GM19099 (cell line): ENCODE measurements around the gene MFSD2B.

Experiments
- POLR2A ChIP-seq: IDR thresholded peaks from 3 replicates; pipeline ENCODE4 v1.6.1; 2011; ENCODE audit warnings: low read depth; ENCODE audit not compliant: insufficient read length; ENCODE audit errors: extremely low read depth

The MFSD2B gene

DNA sequence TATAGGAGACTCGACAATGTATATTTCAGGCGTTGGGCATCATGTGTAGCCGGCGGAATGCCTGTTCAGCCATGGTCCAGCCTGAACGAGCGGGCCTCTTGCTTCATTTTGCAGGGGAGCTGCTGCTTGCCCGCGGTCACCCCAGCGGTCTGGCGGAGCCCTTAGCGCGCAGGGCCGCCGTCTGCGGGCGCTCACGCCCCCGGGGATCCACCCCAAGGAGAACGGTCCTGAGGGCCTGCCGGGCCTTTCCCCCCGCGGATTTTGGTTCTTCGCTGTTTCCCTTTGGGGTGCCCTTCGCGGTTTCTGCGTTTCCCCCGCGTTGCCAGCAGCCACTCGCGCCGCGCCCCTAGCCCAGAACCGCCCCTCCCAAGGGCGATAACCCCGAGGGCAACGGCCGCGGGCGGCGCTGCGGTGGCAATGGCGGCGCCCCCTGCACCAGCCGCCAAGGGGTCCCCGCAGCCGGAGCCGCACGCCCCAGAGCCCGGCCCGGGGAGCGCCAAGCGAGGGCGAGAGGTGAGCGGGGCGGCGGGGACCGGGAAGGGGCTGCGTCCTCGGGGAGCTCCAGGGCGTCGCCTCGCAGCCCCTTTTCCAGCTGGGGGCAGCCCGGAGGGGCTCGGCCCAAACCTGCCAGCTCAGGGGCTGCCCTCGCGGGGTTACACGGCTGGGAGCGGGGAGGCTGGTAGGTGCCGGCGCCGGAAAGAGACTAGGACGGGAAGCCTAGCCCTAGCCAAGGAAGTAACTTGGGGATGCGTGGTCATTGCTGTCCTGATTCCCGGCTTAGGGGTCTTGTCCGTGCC, at the start of gene MFSD2B:
Gene MFSD2B (plus strand): TSS at position 406 of the 797 bp plus-strand sequence. CDS start 12 bp downstream, at position 418.
- no peak for TF ChIP-seq POLR2A

GRCh38 chr2:23967846-23968245, 42.0 kb upstream of the MFSD2B start:
- no peak for TF ChIP-seq POLR2A

GRCh38 chr2:23976883-23977282, 33.0 kb upstream of the MFSD2B start:
- no peak for TF ChIP-seq POLR2A

DNA sequence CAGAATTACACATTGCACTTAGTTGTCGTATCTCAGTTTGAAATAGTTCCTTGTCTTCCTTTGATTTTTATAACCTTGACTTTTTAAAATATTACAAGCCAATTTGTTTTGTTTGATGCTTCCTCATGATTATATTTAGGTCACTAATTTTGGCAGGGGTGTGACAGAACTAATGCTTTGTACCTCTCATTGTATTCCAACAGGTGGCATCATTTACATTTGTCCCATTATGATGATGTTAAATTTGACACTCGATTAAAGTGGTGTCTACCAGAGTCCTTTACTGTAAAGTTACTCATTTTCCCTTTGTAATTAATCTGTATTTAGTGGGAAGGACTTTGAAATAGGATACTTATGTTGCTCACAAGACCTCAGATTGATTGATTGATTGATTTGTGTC, 21.5 kb upstream of the MFSD2B start:
- no peak for TF ChIP-seq POLR2A

- no peak for TF ChIP-seq POLR2A
Observed at GRCh38 chr2:23992931-23993330, 17.0 kb upstream of the MFSD2B start.

DNA sequence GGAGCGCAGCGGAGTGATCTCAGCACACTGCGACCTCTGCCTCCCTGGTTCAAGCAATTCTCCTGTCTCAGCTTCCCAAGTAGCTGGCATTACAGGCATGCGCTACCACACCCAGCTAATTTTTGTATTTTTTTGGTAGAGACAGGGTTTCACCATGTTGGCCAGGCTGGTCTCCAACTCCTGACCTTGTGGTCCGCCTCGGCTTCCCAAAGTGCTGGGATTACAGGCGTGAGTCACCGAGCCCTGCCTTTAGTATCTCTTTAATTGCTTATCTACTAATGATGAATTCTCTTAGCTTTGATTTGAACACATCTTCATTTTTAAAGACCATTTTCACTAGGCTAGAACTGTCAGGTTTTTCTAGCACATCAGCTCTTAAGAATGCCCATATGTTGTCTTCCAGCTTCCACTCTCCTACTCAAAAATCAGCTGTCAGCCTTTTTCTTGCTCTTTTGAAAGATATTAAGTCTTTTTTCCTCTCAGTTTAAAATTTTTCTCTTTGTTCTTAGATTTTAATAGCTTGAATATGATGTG, 16.1 kb upstream of the MFSD2B start:
- no peak for TF ChIP-seq POLR2A

DNA sequence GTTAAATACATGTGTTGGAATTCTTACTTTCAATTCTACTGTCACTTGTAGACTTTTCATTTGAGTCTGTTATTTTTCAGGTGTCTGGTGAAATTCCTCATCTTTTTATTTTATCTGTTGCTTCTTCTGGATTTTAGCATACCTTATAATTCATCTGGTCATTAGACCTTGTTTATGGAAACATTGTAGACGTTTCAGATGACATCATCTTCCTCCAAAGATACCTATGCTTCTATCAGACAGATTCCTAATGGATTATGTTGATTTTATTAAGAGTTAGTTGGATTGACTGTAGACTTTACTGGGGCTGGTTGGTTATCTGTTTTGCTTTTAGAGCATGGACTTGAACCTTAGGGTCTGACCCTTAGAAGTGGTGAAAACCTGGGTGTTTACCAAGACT, 15.3 kb upstream of the MFSD2B start:
- TF ChIP-seq POLR2A = no peak

GRCh38 chr2:24007693-24008092, 2.2 kb upstream of the MFSD2B start:
- TF ChIP-seq POLR2A = no peak

DNA sequence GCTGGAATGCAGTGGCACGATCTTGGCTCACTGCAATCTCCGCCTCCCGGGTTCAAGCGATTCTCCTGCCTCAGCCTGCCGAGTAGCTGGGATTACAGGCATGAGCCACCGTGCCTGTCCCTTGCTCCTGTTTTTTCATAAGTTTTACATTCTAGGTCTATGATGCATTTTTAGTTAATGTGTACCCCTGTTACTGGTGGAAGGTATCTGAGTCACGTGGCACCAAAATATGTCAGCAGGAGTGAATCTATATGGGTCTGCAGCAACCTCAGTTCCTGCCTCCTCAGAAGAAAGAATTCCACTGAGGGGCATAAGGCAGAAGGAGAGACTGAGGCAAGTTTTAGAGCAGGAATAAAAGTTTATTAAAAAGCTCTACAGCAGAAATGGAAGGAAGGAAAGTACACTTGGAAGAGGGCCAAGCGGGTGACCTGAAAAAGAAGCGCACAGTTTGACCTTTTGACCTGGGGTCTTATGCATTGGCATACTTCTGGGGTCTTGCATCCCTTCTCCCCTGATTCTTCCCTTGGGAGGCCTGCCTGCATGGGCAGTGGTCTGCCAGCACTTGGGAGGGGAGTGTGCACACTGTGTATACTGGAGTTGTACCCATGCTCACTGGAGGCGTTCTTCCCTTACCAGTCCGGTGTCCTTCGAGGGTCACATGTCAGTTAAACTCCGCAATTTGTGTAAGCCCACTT, 1.1 kb upstream of the MFSD2B start:
- TF ChIP-seq POLR2A = no peak

DNA sequence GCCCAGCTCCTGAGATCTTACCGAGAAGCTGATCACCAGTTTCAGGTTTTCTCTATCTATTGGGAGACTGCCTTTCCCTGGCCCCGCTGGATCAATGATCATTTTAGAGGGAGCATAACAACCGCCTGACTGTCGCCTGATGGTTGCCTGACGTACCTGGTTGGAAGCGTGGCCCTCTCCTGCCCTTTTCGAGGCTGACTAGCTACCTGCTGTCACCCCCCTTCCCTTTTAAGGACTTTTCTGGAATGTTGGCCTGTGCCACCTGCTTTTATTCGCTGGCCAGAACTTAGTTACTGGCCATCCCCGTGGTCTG, 562 bp upstream of the MFSD2B start:
- TF ChIP-seq POLR2A = no peak

DNA sequence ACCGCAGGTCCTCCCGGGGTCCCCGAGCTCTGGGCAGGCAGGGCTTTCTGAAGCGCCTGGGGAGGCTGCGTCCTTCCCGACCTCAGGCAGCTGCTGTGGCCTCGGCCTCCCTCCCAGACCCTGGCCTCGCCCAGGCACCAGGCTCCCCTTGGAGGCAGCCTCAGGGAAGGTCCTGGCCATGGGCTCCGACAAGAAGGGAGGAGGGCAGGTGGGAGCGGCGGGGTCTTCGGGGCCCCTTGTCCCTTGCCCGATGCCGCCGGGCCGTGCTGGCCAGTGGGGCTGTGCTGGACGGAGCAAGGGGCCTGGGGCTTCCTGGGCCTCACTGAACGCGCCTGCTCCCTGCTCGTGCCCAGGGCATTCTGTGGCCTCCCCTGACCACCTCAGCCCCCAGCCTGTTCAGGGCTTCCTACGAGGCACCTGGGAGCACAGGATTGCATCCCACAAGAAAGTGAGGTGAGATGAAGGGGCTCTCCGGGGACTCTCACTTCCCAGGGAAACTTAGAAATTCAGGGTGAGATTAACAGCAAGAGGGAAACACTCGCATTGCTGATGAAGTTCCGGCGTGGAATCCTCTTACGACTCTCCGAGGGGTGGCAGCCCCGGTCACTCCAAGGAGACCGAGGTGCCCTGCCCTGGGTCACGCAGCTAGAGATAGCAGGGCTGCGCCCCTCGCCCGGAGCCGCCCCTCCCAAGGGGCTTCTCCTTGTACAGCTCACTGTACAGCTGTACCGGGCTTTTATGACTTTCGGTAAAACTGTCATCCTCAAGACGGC, 778 bp downstream of the MFSD2B start:
- TF ChIP-seq POLR2A = no peak

DNA sequence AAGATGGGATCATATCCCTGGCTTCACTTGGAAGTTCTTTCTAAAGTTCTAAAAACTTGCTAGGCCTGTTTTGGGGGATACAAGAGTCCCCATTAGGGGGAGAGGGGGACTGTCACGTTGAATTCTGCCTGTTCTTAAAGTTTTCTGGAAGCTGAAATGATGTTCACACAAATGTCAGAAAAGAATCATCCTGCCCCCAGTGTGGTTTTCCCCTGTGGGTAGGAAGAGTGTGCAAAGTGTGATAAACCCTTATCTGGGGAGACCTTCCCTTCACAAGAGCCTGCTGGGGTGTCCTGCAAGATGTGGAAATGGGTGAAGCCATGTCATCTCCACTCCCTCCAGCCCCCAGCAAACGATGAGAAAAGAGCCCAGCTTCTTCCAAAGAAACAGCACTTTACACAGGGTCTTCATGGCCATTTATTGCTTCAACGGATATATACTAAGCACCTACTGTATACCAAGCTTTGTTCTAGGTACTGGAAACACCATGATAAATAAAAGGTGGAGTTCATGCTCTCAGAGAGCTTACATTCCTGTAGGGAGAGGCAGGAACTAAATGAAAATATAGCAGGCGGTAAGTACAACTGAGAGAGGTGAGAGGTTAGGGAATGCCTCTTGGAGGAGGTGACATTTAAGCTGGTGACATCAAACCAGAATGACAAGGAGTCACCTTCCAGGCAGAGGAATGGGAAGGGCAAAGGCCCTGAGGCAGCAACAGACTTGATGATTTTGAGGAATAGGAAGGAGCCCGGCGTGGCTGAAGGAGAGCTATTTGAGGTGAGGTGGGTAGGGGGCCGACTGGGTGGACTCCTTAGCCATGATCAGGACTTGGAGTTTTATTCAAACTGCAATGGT, 1.6 kb downstream of the MFSD2B start:
- TF ChIP-seq POLR2A = no peak

DNA sequence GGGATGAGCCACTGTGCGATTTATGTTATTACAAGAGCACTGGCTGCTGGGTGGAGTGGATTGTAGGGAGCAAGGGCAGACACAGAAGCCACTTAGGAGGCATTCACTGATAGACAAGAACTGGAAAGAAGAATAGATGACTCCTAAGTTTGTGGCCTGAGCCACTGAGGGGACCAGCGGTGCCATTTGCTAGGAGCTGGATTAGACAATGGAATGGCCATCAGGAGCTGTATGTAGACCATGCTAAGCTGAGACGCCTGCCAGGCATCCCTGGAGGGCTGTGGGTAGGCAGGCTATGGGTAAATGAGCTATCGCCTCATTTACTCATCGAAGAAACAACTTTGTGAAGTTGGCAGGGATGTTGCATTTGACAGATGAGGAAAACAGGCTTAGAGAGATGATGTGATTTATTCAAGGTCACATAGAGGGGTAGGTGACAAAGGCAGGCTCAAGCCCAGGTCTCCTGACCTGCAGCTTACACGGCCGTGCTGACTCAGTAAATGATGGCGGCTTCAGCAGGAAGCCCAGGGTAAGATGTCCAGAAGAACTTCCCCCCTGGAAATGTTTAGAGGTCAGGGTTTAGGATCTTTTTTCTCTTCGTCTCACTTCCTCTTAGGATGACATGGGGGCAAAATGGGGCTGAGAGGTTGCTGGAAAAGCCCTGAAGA, 2.8 kb downstream of the MFSD2B start:
- TF ChIP-seq POLR2A = no peak
